HCT116 (cell line): ENCODE results near the gene GPR142. TPM values are rescaled to one million over a fixed set of nuclear protein-coding genes. Genes with fewer than 3 reads are reported as not detected.

Experiments used
- ATAC-seq: fragments of 200-7000 bp; cut with Tn5 transposase; 2 replicates; pipeline ENCODE4 v1.9.1; 2020; ENCODE audit warnings: mild to moderate bottlenecking, moderate library complexity
- Bru-seq: library from RNA; stranded (reverse); fragments of 400-500 nt; gene quantifications from one replicate; lab custom pipeline; 2021; lab: Mats Ljungman, UMichigan
- BruChase-seq, 2 experiments: library from RNA; stranded (reverse); fragments of 400-500 nt; gene quantifications; one replicate each; lab custom pipeline; 2021; lab: Mats Ljungman, UMichigan
- BruUV-seq: library from RNA; stranded (reverse); fragments of 400-500 nt; replicated peaks from 2 replicates; lab custom pipeline; 2021; lab: Mats Ljungman, UMichigan
- CTCF ChIA-PET: fragments of 300-600 bp; sonication (Branson Sonifier 250); formaldehyde crosslinking; loops from one replicate; lab custom pipeline; 2021; ENCODE audit warnings: antibody characterized with exemption; lab: Charles Lee
- POLR2A ChIA-PET: fragments of 300-600, 350-600 bp; sonication (Branson Sonifier 250); formaldehyde crosslinking; loops from one replicate; lab custom pipeline; 2021; ENCODE audit warnings: antibody characterized with exemption; lab: Charles Lee
- RAD21 ChIA-PET, 2 experiments: fragments of 300-600 bp; sonication (Branson Sonifier 250); formaldehyde crosslinking; loops; one replicate each; lab custom pipeline; 2023; ENCODE audit warnings: low total read pairs in 2 of 2; ENCODE audit not compliant: uncharacterized antibody in 2 of 2, unreplicated experiment in 2 of 2, low non-redundant PET in 1 of 2; lab: Charles Lee
- DNase-seq: peaks from one replicate; pipeline ENCODE4 v3.0.0-alpha.2; 2010; ENCODE audit warnings: low read depth, low spot score
- H2AFZ ChIP-seq: fragments of 200-600 bp; shearing (Covaris generic), sonication (generic); 2 replicates; pipeline ENCODE4 v1.6.1; 2017; ENCODE audit warnings: low read depth, mixed run types, mixed read lengths, antibody characterized with exemption, low read length; ENCODE audit not compliant: poor library complexity, severe bottlenecking
- H3K27ac ChIP-seq: 2 replicates; pipeline ENCODE4 v1.5.1; 2012; ENCODE audit warnings: low read depth, low read length
- H3K27me3 ChIP-seq: fragments of 200-600 bp; sonication (generic); 2 replicates; pipeline ENCODE4 v1.6.1; 2016; ENCODE audit warnings: mixed run types, low read length, mixed read lengths; ENCODE audit not compliant: insufficient read depth
- H3K36me3 ChIP-seq, 2 experiments: fragments of 200-500 bp in 1 of 2; fragments of 200-600 bp in 1 of 2; sonication (Bioruptor generic) in 1 of 2; sonication (generic) in 1 of 2; 2 replicates each; pipeline versions ENCODE4 v1.5.1 to v1.6.1; 2014 to 2016; ENCODE audit warnings: low read length in 2 of 2, inconsistent platforms in 1 of 2, mixed read lengths in 1 of 2, mixed run types in 1 of 2; ENCODE audit not compliant: insufficient read depth in 2 of 2, control insufficient read depth in 1 of 2
- H3K4me1 ChIP-seq, 2 experiments: fragments of 200-600 bp in 1 of 2; sonication (generic) in 1 of 2; 2 replicates each; pipeline versions ENCODE4 v1.5.1 to v1.6.1; 2012 to 2017; ENCODE audit warnings: low read length in 2 of 2, inconsistent platforms in 1 of 2, mild to moderate bottlenecking in 1 of 2, mixed read lengths in 1 of 2, mixed run types in 1 of 2, moderate library complexity in 1 of 2; ENCODE audit not compliant: insufficient read depth in 2 of 2, control insufficient read depth in 1 of 2
- H3K4me2 ChIP-seq: fragments of 200-600 bp; sonication (generic); 2 replicates; pipeline ENCODE4 v1.6.1; 2017; ENCODE audit warnings: mixed run types, low read length, mixed read lengths
- H3K4me3 ChIP-seq, 2 experiments: fragments of 200-600 bp in 1 of 2; sonication (generic) in 1 of 2; replicated peaks in 1 of 2; 2 replicates each; pipeline ENCODE4 v1.5.1; 2011 to 2016; ENCODE audit warnings: low read length in 2 of 2, control low read depth in 1 of 2, low read depth in 1 of 2, mild to moderate bottlenecking in 1 of 2, mixed read lengths in 1 of 2, mixed run types in 1 of 2
- H3K79me2 ChIP-seq: fragments of 200-600 bp; sonication (generic); 2 replicates; pipeline ENCODE4 v1.6.1; 2017; ENCODE audit warnings: mild to moderate bottlenecking, mixed run types, low read length, moderate library complexity, mixed read lengths; ENCODE audit not compliant: insufficient read depth
- H3K9ac ChIP-seq: fragments of 200-600 bp; sonication (generic); 2 replicates; pipeline ENCODE4 v1.6.1; 2016; ENCODE audit warnings: low read length, mixed read lengths
- H3K9me2 ChIP-seq: fragments of 200-600 bp; sonication (generic), shearing (Covaris generic); 2 replicates; pipeline ENCODE4 v1.6.1; 2017; ENCODE audit warnings: mixed run types, mild to moderate bottlenecking, moderate library complexity; ENCODE audit not compliant: insufficient read depth
- H3K9me3 ChIP-seq, 2 experiments: fragments of 200-500 bp in 1 of 2; fragments of 200-600 bp in 1 of 2; sonication (Bioruptor generic) in 1 of 2; sonication (generic) in 1 of 2; 2 replicates each; pipeline ENCODE4 v1.6.1; 2014 to 2017; ENCODE audit warnings: low read length in 2 of 2, mixed read lengths in 2 of 2, inconsistent platforms in 1 of 2, low read depth in 1 of 2, mild to moderate bottlenecking in 1 of 2, mixed run types in 1 of 2, moderate library complexity in 1 of 2; ENCODE audit not compliant: control insufficient read depth in 1 of 2, insufficient read depth in 1 of 2
- H4K20me1 ChIP-seq: fragments of 200-600 bp; sonication (generic), shearing (Covaris generic); 2 replicates; pipeline ENCODE4 v1.6.1; 2017; ENCODE audit warnings: mixed run types, mild to moderate bottlenecking, moderate library complexity; ENCODE audit not compliant: insufficient read depth
- EZH2 ChIP-seq: fragments of 200-600 bp; sonication (generic); IDR thresholded peaks from 2 replicates; pipeline ENCODE4 v1.6.1; 2017; ENCODE audit warnings: antibody characterized with exemption, mixed run types
- JUND ChIP-seq: IDR thresholded peaks from 2 replicates; pipeline ENCODE4 v1.6.1; 2012
- RAD21 ChIP-seq: IDR thresholded peaks from 2 replicates; pipeline ENCODE4 v1.6.1; 2012; ENCODE audit warnings: low read depth, mild to moderate bottlenecking
- TCF7L2 ChIP-seq: IDR thresholded peaks from 2 replicates; pipeline ENCODE4 v1.7.0; 2011; ENCODE audit warnings: borderline replicate concordance, inconsistent platforms; ENCODE audit not compliant: insufficient read depth, insufficient read length; ENCODE audit errors: extremely low read depth
- YY1 ChIP-seq: IDR thresholded peaks from 2 replicates; pipeline ENCODE4 v1.6.1; 2011; ENCODE audit warnings: low read length, low read depth, moderate library complexity, mild to moderate bottlenecking; ENCODE audit not compliant: insufficient replicate concordance; ENCODE audit errors: extremely low read depth
- ZBTB33 ChIP-seq: IDR thresholded peaks from 2 replicates; pipeline ENCODE4 v1.6.1; 2011; ENCODE audit warnings: mild to moderate bottlenecking, low read length, moderate library complexity; ENCODE audit not compliant: insufficient replicate concordance; ENCODE audit errors: extremely low read depth
- intact Hi-C: fragments of 100-400 bp; cut with micrococcal nuclease; formaldehyde crosslinking; loops from 2 replicates; pipeline ENCODE4 v1.10.0; 2022
- long read RNA-seq: library from polyadenylated mRNA; unstranded; transcript quantifications from one replicate; pipeline ENCODE4 v2.0.0, GENCODE V29; 2021; ENCODE audit not compliant: unreplicated experiment
- polyA plus RNA-seq: library from polyadenylated mRNA; unstranded; fragments of >200 nt; gene quantifications from 2 replicates; pipeline ENCODE4 v1.2.1, GENCODE V29; 2012; ENCODE audit warnings: missing spikeins
- total RNA-seq: library from RNA; stranded (reverse); gene quantifications from one replicate; pipeline ENCODE4 v1.2.1, GENCODE V29; 2021; ENCODE audit not compliant: unreplicated experiment

The GPR142 gene
- total RNA-seq (not detected), Bru-seq, nascent RNA (not detected), BruChase-seq, experiment 1, labeled RNA remaining after a 6-hour chase (not detected), BruChase-seq, experiment 2, labeled RNA remaining after a 2-hour chase (not detected)
- not detected in 2 replicates for polyA plus RNA-seq
- long read RNA-seq, result 0 reads

GRCh38 chr17:74367206-74367605 lies at the start of gene GPR142:
Gene GPR142 (plus strand): TSS chr17:74367506. CDS start chr17:74369541, 2,035 bp downstream.
- H3K4me3 ChIP-seq, result no peak within 1 kb of the TSS
- no peaks in the 10 kb centered on the region for H3K27me3 ChIP-seq
- H3K36me3 ChIP-seq, result no peaks in the 10 kb centered on the region
- H3K4me1 ChIP-seq, result peaks cover 2 to 13% of the 10 kb centered on the region in 2 experiments; a peak in 2 of 4 replicates
- ATAC-seq (no peak), DNase-seq (no peak)
- RAD21 ChIA-PET, result interaction anchor here (0.6 to 1.6 kb wide), 4 partner anchors 12 to 506 kb away, joined by 3 to 10 read pairs (median 4); partner anchors contain the start of gene FDXR (in 1 of the 2)
- intact Hi-C loops, result no loop called here
- H3K9ac ChIP-seq, result no peak within 1 kb of the TSS
- no peaks in the 10 kb centered on the region for H4K20me1 ChIP-seq
- no peaks in the 10 kb centered on the region for H3K9me2 ChIP-seq
- no TSS peak for BruUV-seq
- no peak within 1 kb of the TSS for H3K27ac ChIP-seq
- POLR2A ChIA-PET, result no interaction called here
- CTCF ChIA-PET, result interaction anchor here (0.9 to 4.8 kb wide), 30 partner anchors 10 to 378 kb away, joined by 3 to 91 read pairs (median 6); partner anchors contain the start of gene CD300LB
- H2AFZ ChIP-seq, result peak within 1 kb of the TSS; percentile 68
- TF ChIP-seq YY1 (no peak), EZH2 (no peak), JUND (no peak), TCF7L2 (no peak), RAD21 (no peak), ZBTB33 (no peak)
- TF ChIP-seq, all 23 proteins: peak for 0
- no peaks in the 10 kb centered on the region for H3K79me2 ChIP-seq
- peak within 1 kb of the TSS; percentile 21; the same call in 1 of the 2 replicates for H3K4me2 ChIP-seq
- no peaks in the 10 kb centered on the region for H3K9me3 ChIP-seq
